Measurements from ENCODE around the gene SND1. TPM values are rescaled to one million over a fixed set of nuclear protein-coding genes. Genes with fewer than 3 reads are reported as not detected.

The SND1 gene
- total and polyA plus RNA-seq, 12 donors: 58.9 to 266 (median 132) TPM

- H3K27me3 ChIP-seq: no peaks in the 10 kb centered on the region
- no peak overlapping the region for H3K27ac ChIP-seq
- H3K4me3 ChIP-seq: no peak overlapping the region
- no peak for TF ChIP-seq POLR2A (IDR thresholded peaks at IDR 0.05)
- no peak for TF ChIP-seq CTCF (IDR thresholded peaks at IDR 0.05)
- intact Hi-C loops (cut with DNase I): loop anchor here in 1 of 2 donors (10.0 kb wide), 1 partner anchor 320 kb away; the partner anchor contains the start of gene LRRC4
- no peaks in the 10 kb centered on the region for H3K36me3 ChIP-seq (replicated peaks in 1 of 2)
- 76 to 97% (median 95%) methylated on average over 3 of the region's 3 CpGs for WGBS, 4 donors
- DNase-seq: no peak
- H3K9me3 ChIP-seq (replicated peaks in 1 of 3): peaks cover 0 to 9% (median 6%) of the 10 kb centered on the region in 3 donors
- no peaks in the 10 kb centered on the region for H3K4me1 ChIP-seq (replicated peaks in 1 of 2)
Observed at GRCh38 chr7:127715272-127715671, 63.3 kb downstream of the SND1 start.

- TF ChIP-seq POLR2A (IDR thresholded peaks at IDR 0.05) (no peak), CTCF (IDR thresholded peaks at IDR 0.05) (no peak)
- H3K27ac ChIP-seq: no peak overlapping the region
- H3K9me3 ChIP-seq (replicated peaks in 1 of 3): peaks cover 0 to 8% (median 3%) of the 10 kb centered on the region in 3 donors
- DNase-seq: no peak
- WGBS, 4 donors: 91 to 100% (median 96%) methylated on average over 1 of the region's 1 CpG
- H3K27me3 ChIP-seq: no peaks in the 10 kb centered on the region
- no peaks in the 10 kb centered on the region for H3K4me1 ChIP-seq (replicated peaks in 1 of 2)
- intact Hi-C loops (cut with DNase I): loop anchor here in 1 of 2 donors (10.0 kb wide), 1 partner anchor 319 kb away; the partner anchor contains the start of gene LRRC4
- H3K4me3 ChIP-seq: no peak overlapping the region
- no peaks in the 10 kb centered on the region for H3K36me3 ChIP-seq (replicated peaks in 1 of 2)
Observed at GRCh38 chr7:127715901-127716300, 63.9 kb downstream of the SND1 start.

- no peak overlapping the region for H3K27ac ChIP-seq
- no peak for DNase-seq
- intact Hi-C loops (cut with DNase I): loop anchor here in 1 of 2 donors (10.0 kb wide), 1 partner anchor 317 kb away; the partner anchor contains the start of gene LRRC4
- WGBS, 4 donors: 89 to 95% (median 95%) methylated on average over 6 of the region's 6 CpGs
- no peaks in the 10 kb centered on the region for H3K27me3 ChIP-seq
- no peak for TF ChIP-seq POLR2A (IDR thresholded peaks at IDR 0.05)
- H3K4me3 ChIP-seq: no peak overlapping the region
- H3K4me1 ChIP-seq (replicated peaks in 1 of 2): no peaks in the 10 kb centered on the region
- H3K36me3 ChIP-seq (replicated peaks in 1 of 2): peaks cover 0 to 14% of the 10 kb centered on the region in 2 donors
- no peaks in the 10 kb centered on the region for H3K9me3 ChIP-seq (replicated peaks in 1 of 3)
Observed at GRCh38 chr7:127717502-127718339, 65.7 kb downstream of the SND1 start.

DNA sequence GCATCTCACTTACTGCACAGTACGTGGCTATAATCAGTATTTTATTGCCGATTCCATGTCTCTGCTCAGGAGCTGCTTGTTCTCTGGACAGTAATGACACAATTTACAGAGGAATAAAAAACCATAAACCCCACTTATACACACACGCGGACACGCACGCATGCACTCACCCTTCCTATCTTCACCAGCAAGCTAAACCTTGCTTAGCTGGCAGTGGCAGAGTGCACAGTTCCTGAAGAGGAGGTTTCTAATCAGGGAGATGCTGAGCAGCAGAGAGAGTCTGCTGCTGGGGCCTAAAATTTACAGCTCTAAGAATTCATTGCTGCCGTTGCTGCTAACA, 66.3 kb downstream of the SND1 start:
- no peaks in the 10 kb centered on the region for H3K9me3 ChIP-seq (replicated peaks in 1 of 3)
- WGBS, 4 donors: 88 to 98% (median 93%) methylated on average over 7 of the region's 7 CpGs
- no peak overlapping the region for H3K27ac ChIP-seq
- peaks cover 0 to 14% of the 10 kb centered on the region in 2 donors for H3K36me3 ChIP-seq (replicated peaks in 1 of 2)
- H3K27me3 ChIP-seq: no peaks in the 10 kb centered on the region
- TF ChIP-seq CTCF (IDR thresholded peaks at IDR 0.05) (no peak), POLR2A (IDR thresholded peaks at IDR 0.05) (no peak)
- intact Hi-C loops (cut with DNase I): loop anchor here in 1 of 2 donors (10.0 kb wide), 1 partner anchor 316 kb away; the partner anchor contains the start of gene LRRC4
- no peaks in the 10 kb centered on the region for H3K4me1 ChIP-seq (replicated peaks in 1 of 2)
- H3K4me3 ChIP-seq: no peak overlapping the region
- DNase-seq: no peak
